HL-60/S4 treated with retinoic acid at 250 ng/mL for 4 days and 3 days (cell line): ENCODE results near the gene PUM1.
"Not testable (repeated sequence)": the region's sequence is repeated elsewhere in the genome, so short reads cannot be mapped to it uniquely, and the experiment has no call there.

Experiments
- in situ Hi-C: fragments of 300-500 bp; cut with MboI; formaldehyde crosslinking; loops from 2 replicates; pipeline ENCODE4 v1.7.0; 2022; ENCODE audit warnings: low sequenced_read_pairs

The PUM1 gene

GRCh38 chr1:30969903-30970302, 95.6 kb downstream of the PUM1 start:
- in situ Hi-C loops, result no loop called here

- in situ Hi-C loops, result no loop called here
Measured at GRCh38 chr1:30968220-30968971, 97.1 kb downstream of the PUM1 start.

- in situ Hi-C loops, result no loop called here
Measured at GRCh38 chr1:30966690-30967369, 98.7 kb downstream of the PUM1 start.

- in situ Hi-C loops, result no loop called here
Measured at GRCh38 chr1:30965924-30966599, 99.5 kb downstream of the PUM1 start.

- in situ Hi-C loops, result no loop called here
Measured at GRCh38 chr1:30964706-30965105, 100.8 kb downstream of the PUM1 start.

- in situ Hi-C loops, result no loop called here
Measured at GRCh38 chr1:30962609-30963508, 102.7 kb downstream of the PUM1 start.

- in situ Hi-C loops, result no loop called here
Measured at GRCh38 chr1:30957560-30958222, 107.8 kb downstream of the PUM1 start.

GRCh38 chr1:30955448-30956015, 110.0 kb downstream of the PUM1 start:
- in situ Hi-C loops, result no loop called here

GRCh38 chr1:30953685-30954084, 111.8 kb downstream of the PUM1 start:
- in situ Hi-C loops, result no loop called here

- in situ Hi-C loops, result no loop called here
Measured at GRCh38 chr1:30952098-30952497, 113.4 kb downstream of the PUM1 start.

- in situ Hi-C loops, result no loop called here
Measured at GRCh38 chr1:30950700-30951099, 114.8 kb downstream of the PUM1 start.

GRCh38 chr1:30950053-30950452, 115.5 kb downstream of the PUM1 start:
- in situ Hi-C loops, result no loop called here

GRCh38 chr1:30949487-30949838, 116.1 kb downstream of the PUM1 start:
- in situ Hi-C loops, result not testable (repeated sequence)

GRCh38 chr1:30948813-30949486, 116.6 kb downstream of the PUM1 start:
- in situ Hi-C loops, result not testable (repeated sequence)

- in situ Hi-C loops, result no loop called here
Measured at GRCh38 chr1:30948278-30948677, 117.2 kb downstream of the PUM1 start.

GRCh38 chr1:30947212-30947611, 118.3 kb downstream of the PUM1 start:
- in situ Hi-C loops, result no loop called here

GRCh38 chr1:30942326-30942963, 123.1 kb downstream of the PUM1 start:
- in situ Hi-C loops, result no loop called here

GRCh38 chr1:30940541-30940940, 125.0 kb downstream of the PUM1 start:
- in situ Hi-C loops, result no loop called here

GRCh38 chr1:30936541-30937171, 128.9 kb downstream of the PUM1 start:
- in situ Hi-C loops, result no loop called here
